Rectal smooth muscle tissue (tissue), 1 donor: ENCODE data around the gene HSPB8.

Experiments used
- H3K27ac ChIP-seq: one replicate; pipeline ENCODE4 v1.7.0; 2013; ENCODE audit warnings: low read depth, low read length, inconsistent platforms
- H3K27me3 ChIP-seq: one replicate; pipeline ENCODE4 v1.7.0; 2013; ENCODE audit warnings: low read length; ENCODE audit not compliant: control insufficient read depth, insufficient read depth
- H3K36me3 ChIP-seq: one replicate; pipeline ENCODE4 v1.7.0; 2013; ENCODE audit warnings: low read length; ENCODE audit not compliant: control insufficient read depth, insufficient read depth
- H3K4me1 ChIP-seq: one replicate; pipeline ENCODE4 v1.7.0; 2013; ENCODE audit warnings: low read length; ENCODE audit not compliant: control insufficient read depth, insufficient read depth
- H3K4me3 ChIP-seq: one replicate; pipeline ENCODE4 v1.7.0; 2013; ENCODE audit warnings: low read length
- H3K9ac ChIP-seq: one replicate; pipeline ENCODE4 v1.7.0; 2013; ENCODE audit warnings: low read length

HSPB8 gene

DNA sequence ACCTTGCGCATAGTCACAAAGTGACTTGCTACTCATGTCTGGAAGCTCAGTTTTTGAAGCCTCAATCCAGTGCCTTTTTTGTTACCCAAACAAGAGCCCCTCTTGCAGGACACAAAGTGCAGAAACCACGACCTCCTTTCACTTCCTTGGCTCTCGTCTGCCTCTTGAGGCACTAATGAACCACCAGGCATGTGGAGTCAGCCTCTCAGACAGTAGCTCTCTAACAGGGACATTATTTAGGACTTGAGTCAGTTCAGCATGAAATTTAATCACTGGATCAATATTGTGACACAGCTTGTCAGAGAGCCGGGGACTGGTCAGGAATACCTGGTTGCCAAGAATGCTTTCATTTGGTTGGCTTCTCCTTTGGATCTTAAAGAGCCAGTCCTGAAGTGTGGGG lies 46.7 kb downstream of the HSPB8 start:
- Histone ChIP-seq H3K4me1 (no peaks in the 10 kb centered on the region), H3K27me3 (no peaks in the 10 kb centered on the region), H3K9ac (no peak overlapping the region), H3K27ac (no peak overlapping the region), H3K36me3 (no peaks in the 10 kb centered on the region), H3K4me3 (no peak overlapping the region)

- no peaks in the 10 kb centered on the region for H3K27me3 ChIP-seq
- H3K9ac ChIP-seq: no peak overlapping the region
- H3K36me3 ChIP-seq: no peaks in the 10 kb centered on the region
- no peak overlapping the region for H3K27ac ChIP-seq
- H3K4me3 ChIP-seq: no peak overlapping the region
- H3K4me1 ChIP-seq: no peaks in the 10 kb centered on the region
These were observed 48.6 kb downstream of the HSPB8 start for GRCh38 chr12:119227292-119227691.

GRCh38 chr12:119229205-119229604 lies 50.5 kb downstream of the HSPB8 start:
- Histone ChIP-seq H3K36me3 (no peaks in the 10 kb centered on the region), H3K4me1 (no peaks in the 10 kb centered on the region), H3K27ac (no peak overlapping the region), H3K4me3 (no peak overlapping the region), H3K9ac (no peak overlapping the region), H3K27me3 (no peaks in the 10 kb centered on the region)

- H3K4me3 ChIP-seq: no peak overlapping the region
These were observed 51.1 kb downstream of the HSPB8 start for GRCh38 chr12:119229837-119230236.

DNA sequence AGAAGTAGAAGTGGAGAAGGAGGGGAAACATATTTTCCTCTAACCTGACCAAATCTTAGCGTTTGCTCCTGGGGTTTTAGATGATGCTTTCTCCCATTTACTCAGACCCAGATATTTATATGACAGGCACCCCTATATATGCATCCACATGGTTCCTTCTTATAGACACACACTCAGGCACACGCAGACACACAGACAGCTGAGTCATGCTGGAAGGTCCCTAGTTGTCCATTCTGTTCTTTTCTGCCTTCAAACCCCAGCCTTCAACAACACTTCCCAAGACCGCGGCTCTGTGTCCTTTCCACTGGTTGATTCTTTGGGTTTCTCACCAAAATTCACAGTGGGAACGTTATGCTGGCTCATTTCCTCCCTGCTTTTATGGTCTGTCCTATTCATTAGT lies 52.1 kb downstream of the HSPB8 start:
- H3K27me3 ChIP-seq: no peaks in the 10 kb centered on the region
- H3K4me1 ChIP-seq: no peaks in the 10 kb centered on the region
- no peaks in the 10 kb centered on the region for H3K36me3 ChIP-seq
- H3K27ac ChIP-seq: no peak overlapping the region
- no peak overlapping the region for H3K9ac ChIP-seq
- H3K4me3 ChIP-seq: no peak overlapping the region

More at GRCh38 chr12:119229837-119230236, 51.1 kb downstream of the HSPB8 start:
- no peak overlapping the region for H3K27ac ChIP-seq
- H3K4me1 ChIP-seq: no peaks in the 10 kb centered on the region
- H3K9ac ChIP-seq: no peak overlapping the region
- H3K27me3 ChIP-seq: no peaks in the 10 kb centered on the region
- no peaks in the 10 kb centered on the region for H3K36me3 ChIP-seq

DNA sequence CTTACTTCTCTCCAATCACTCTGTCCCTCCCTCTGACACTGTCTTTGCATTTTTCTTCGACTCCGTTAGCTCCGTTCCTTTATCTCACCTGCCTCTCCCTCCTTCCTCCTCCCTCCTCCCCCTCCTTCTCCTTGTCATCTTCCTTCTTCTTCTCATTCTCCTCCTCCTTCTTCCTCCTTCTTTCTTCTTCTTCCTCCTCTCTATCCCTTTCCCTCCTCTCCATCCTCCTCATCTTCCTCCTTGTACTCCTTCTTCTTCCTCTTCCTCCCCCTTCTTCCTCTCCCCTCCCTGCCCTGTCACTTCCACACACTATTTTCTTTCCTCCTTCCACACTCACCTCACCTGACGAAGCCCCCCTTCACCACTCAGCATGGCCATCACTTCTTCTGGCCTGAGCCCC lies 53.0 kb downstream of the HSPB8 start:
- H3K9ac ChIP-seq: no peak overlapping the region
- no peak overlapping the region for H3K4me3 ChIP-seq
- no peaks in the 10 kb centered on the region for H3K36me3 ChIP-seq
- H3K27me3 ChIP-seq: no peaks in the 10 kb centered on the region
- H3K27ac ChIP-seq: no peak overlapping the region
- H3K4me1 ChIP-seq: no peaks in the 10 kb centered on the region

DNA sequence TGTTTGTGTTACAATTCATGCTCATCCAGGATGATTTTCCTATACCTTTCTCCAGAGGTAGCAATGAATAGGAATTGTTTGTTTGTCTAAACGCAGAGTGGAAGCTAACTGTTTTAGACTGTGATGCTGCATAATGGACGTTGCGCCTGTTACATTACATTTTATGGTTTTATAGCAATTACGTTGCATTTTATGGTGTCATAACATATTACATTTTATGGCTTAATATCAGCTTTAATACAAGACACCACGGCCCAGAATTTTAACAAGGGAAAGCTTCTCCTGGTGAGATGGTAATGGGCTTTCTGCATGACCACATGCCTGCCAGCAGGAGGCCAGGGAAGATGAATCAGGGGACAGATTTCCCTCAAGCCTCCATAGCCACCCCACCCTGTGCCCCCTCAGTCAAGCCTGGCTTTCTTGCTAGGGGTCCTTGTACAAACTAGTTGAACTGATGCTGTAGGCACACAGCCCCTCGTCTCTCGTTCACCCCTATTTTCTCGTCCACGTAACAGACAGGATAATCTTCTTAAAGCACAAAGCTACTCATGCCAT lies 56.5 kb downstream of the HSPB8 start:
- no peak overlapping the region for H3K9ac ChIP-seq
- no peaks in the 10 kb centered on the region for H3K4me1 ChIP-seq
- H3K27me3 ChIP-seq: no peaks in the 10 kb centered on the region
- no peak overlapping the region for H3K27ac ChIP-seq
- no peaks in the 10 kb centered on the region for H3K36me3 ChIP-seq
- H3K4me3 ChIP-seq: no peak overlapping the region

GRCh38 chr12:119236372-119236771 lies 57.6 kb downstream of the HSPB8 start:
- H3K27me3 ChIP-seq: no peaks in the 10 kb centered on the region
- H3K9ac ChIP-seq: no peak overlapping the region
- no peaks in the 10 kb centered on the region for H3K4me1 ChIP-seq
- H3K36me3 ChIP-seq: no peaks in the 10 kb centered on the region
- H3K27ac ChIP-seq: no peak overlapping the region
- no peak overlapping the region for H3K4me3 ChIP-seq

- Histone ChIP-seq H3K9ac (no peak overlapping the region), H3K27me3 (no peaks in the 10 kb centered on the region), H3K4me1 (no peaks in the 10 kb centered on the region), H3K36me3 (no peaks in the 10 kb centered on the region), H3K4me3 (no peak overlapping the region), H3K27ac (no peak overlapping the region)
These were observed 60.3 kb downstream of the HSPB8 start for GRCh38 chr12:119239040-119239439.

DNA sequence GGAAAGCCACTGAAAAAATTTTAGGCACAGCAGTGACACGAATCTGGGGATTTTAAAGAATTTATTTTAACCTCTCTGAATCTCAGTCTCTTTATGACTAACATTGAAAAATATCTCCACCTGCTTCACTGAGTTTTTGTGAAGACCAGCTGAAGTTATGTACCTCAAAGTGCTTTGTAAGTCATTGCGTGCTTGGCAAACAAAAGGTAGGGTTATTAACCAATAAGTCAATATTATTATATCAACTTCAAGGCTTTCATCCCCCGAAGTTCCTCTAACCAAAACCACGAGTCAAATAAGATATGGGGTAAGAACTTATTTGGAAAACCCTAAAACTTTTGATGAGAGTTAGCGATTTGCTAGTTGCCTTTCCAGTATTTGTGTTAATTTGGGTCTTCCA lies 62.3 kb downstream of the HSPB8 start:
- Histone ChIP-seq H3K27me3 (no peaks in the 10 kb centered on the region), H3K4me1 (peaks cover under 1% of the 10 kb centered on the region), H3K9ac (no peak overlapping the region), H3K36me3 (no peaks in the 10 kb centered on the region), H3K4me3 (no peak overlapping the region), H3K27ac (no peak overlapping the region)

GRCh38 chr12:119241580-119242169 lies 62.9 kb downstream of the HSPB8 start:
- Histone ChIP-seq H3K27me3 (no peaks in the 10 kb centered on the region), H3K4me1 (peaks cover 2% of the 10 kb centered on the region), H3K9ac (no peak overlapping the region), H3K27ac (no peak overlapping the region), H3K4me3 (no peak overlapping the region), H3K36me3 (no peaks in the 10 kb centered on the region)
